Neural cell (in vitro differentiated cells): Measurements from ENCODE around the gene FOCAD. TPM values are rescaled to one million over a fixed set of nuclear protein-coding genes. Genes with fewer than 3 reads are reported as not detected.

Source experiments
- H2AFZ ChIP-seq: fragments of 200-600, 300-800 bp; sonication (generic), shearing (Covaris generic); 2 replicates; pipeline ENCODE4 v1.6.0; 2014; ENCODE audit warnings: low read depth, mild to moderate bottlenecking, antibody characterized with exemption, low read length, moderate library complexity
- H3F3A ChIP-seq: fragments of 200-600 bp; shearing (Covaris generic); 2 replicates; pipeline ENCODE4 v1.6.1; 2016; ENCODE audit warnings: mild to moderate bottlenecking, moderate library complexity, mixed read lengths, antibody characterized with exemption, low read length; ENCODE audit not compliant: insufficient read depth, poor library complexity, severe bottlenecking
- H3K27ac ChIP-seq: fragments of 200-600, 300-800 bp; sonication (generic), shearing (Covaris generic); 2 replicates; pipeline ENCODE4 v1.5.1; 2014; ENCODE audit warnings: mild to moderate bottlenecking, low read length, moderate library complexity
- H3K27me3 ChIP-seq: fragments of 300-800, 200-600 bp; sonication (generic), shearing (Covaris generic); 2 replicates; pipeline ENCODE4 v1.6.0; 2014; ENCODE audit warnings: mild to moderate bottlenecking, low read depth, low read length, moderate library complexity; ENCODE audit not compliant: insufficient read depth
- H3K36me3 ChIP-seq: fragments of 300-800, 200-600 bp; sonication (generic), shearing (Covaris generic); 2 replicates; pipeline ENCODE4 v1.5.1; 2014; ENCODE audit warnings: mild to moderate bottlenecking, antibody characterized with exemption, low read length, moderate library complexity; ENCODE audit not compliant: insufficient read depth
- H3K4me2 ChIP-seq: fragments of 300-800, 200-600 bp; sonication (generic), shearing (Covaris generic); 2 replicates; pipeline ENCODE4 v1.6.0; 2014; ENCODE audit warnings: mild to moderate bottlenecking, low read length
- H3K4me3 ChIP-seq: fragments of 300-800, 200-600 bp; sonication (generic), shearing (Covaris generic); 2 replicates; pipeline ENCODE4 v1.5.1; 2014; ENCODE audit warnings: mild to moderate bottlenecking, low read length, moderate library complexity
- H3K79me2 ChIP-seq: fragments of 200-600 bp; shearing (Covaris generic); replicated peaks from 2 replicates; pipeline ENCODE4 v1.6.0; 2014; ENCODE audit warnings: mild to moderate bottlenecking, low read length, moderate library complexity; ENCODE audit not compliant: insufficient read depth
- H3K9ac ChIP-seq: fragments of 300-800, 200-600 bp; sonication (generic), shearing (Covaris generic); 2 replicates; pipeline ENCODE4 v1.6.1; 2016; ENCODE audit warnings: mild to moderate bottlenecking, low read length, mixed read lengths
- H3K9me2 ChIP-seq: fragments of 200-600 bp; shearing (Covaris generic); 2 replicates; pipeline ENCODE4 v1.6.1; 2016; ENCODE audit warnings: mild to moderate bottlenecking, low read length, mixed read lengths; ENCODE audit not compliant: insufficient read depth
- H3K9me3 ChIP-seq: fragments of 200-600, 300-800 bp; sonication (generic), shearing (Covaris generic); 2 replicates; pipeline ENCODE4 v1.6.1; 2016; ENCODE audit warnings: mild to moderate bottlenecking, mixed run types, low read length, moderate library complexity, mixed read lengths
- H4K20me1 ChIP-seq: fragments of 200-600 bp; shearing (Covaris generic); 2 replicates; pipeline ENCODE4 v1.6.1; 2016; ENCODE audit warnings: mild to moderate bottlenecking, mixed run types; ENCODE audit not compliant: insufficient read depth
- CTCF ChIP-seq: fragments of 450-650 bp; IDR thresholded peaks from 2 replicates; pipeline ENCODE4 v1.5.1; 2014; ENCODE audit warnings: antibody characterized with exemption, mild to moderate bottlenecking, moderate library complexity; ENCODE audit not compliant: poor library complexity, severe bottlenecking
- EP300 ChIP-seq: fragments of 450-650 bp; conservative IDR thresholded peaks from 2 replicates; pipeline ENCODE4 v1.6.1; 2014; ENCODE audit warnings: antibody characterized with exemption, mild to moderate bottlenecking, moderate library complexity; ENCODE audit not compliant: poor library complexity, severe bottlenecking
- EZH2 ChIP-seq: fragments of 200-600, 300-800 bp; shearing (Covaris generic), sonication (generic); IDR thresholded peaks from 2 replicates; pipeline ENCODE4 v1.6.1; 2014; ENCODE audit warnings: antibody characterized with exemption, low read length, borderline replicate concordance, mild to moderate bottlenecking; ENCODE audit not compliant: insufficient read depth, poor library complexity, severe bottlenecking
- MXI1 ChIP-seq: fragments of 450-650 bp; conservative IDR thresholded peaks from 2 replicates; pipeline ENCODE4 v1.6.1; 2014; ENCODE audit warnings: antibody characterized with exemption, mild to moderate bottlenecking; ENCODE audit not compliant: poor library complexity, severe bottlenecking
- POLR2AphosphoS5 ChIP-seq: IDR thresholded peaks from 2 replicates; pipeline ENCODE4 v1.6.1; 2012
- RAD21 ChIP-seq: fragments of 450-650 bp; conservative IDR thresholded peaks from 2 replicates; pipeline ENCODE4 v1.6.1; 2014; ENCODE audit warnings: antibody characterized with exemption, mild to moderate bottlenecking, moderate library complexity
- REST ChIP-seq: IDR thresholded peaks from 2 replicates; pipeline ENCODE4 v1.6.1; 2012; ENCODE audit warnings: borderline replicate concordance
- SMC3 ChIP-seq: fragments of 450-650 bp; conservative IDR thresholded peaks from 2 replicates; pipeline ENCODE4 v1.6.1; 2014; ENCODE audit warnings: antibody characterized with exemption, mild to moderate bottlenecking, moderate library complexity; ENCODE audit not compliant: poor library complexity
- TAF1 ChIP-seq: IDR thresholded peaks from 2 replicates; pipeline ENCODE4 v1.6.1; 2012; ENCODE audit warnings: low read depth
- polyA plus RNA-seq: library from polyadenylated mRNA; depleted of rRNA; stranded (reverse); fragments of >200 nt; gene quantifications from 2 replicates; pipeline ENCODE4 v1.2.3, GENCODE V29; 2014

FOCAD gene
- polyA plus RNA-seq, 1 donor from 2014 or later, result 23.5 TPM

- no peaks in the 10 kb centered on the region for H3K79me2 ChIP-seq
- H3K4me3 ChIP-seq, result no peak overlapping the region
- H3K9ac ChIP-seq, result no peak overlapping the region
- H3K9me3 ChIP-seq, result no peaks in the 10 kb centered on the region
- H3K9me2 ChIP-seq, result no peaks in the 10 kb centered on the region
- H3K27ac ChIP-seq, result no peak overlapping the region
- H2AFZ ChIP-seq, result no peak overlapping the region
- no peaks in the 10 kb centered on the region for H3K27me3 ChIP-seq
- H3F3A ChIP-seq, result peaks cover 4% of the 10 kb centered on the region
- no peaks in the 10 kb centered on the region for H4K20me1 ChIP-seq
- H3K36me3 ChIP-seq, result no peaks in the 10 kb centered on the region
- H3K4me2 ChIP-seq, result no peak overlapping the region
- TF ChIP-seq REST (no peak), EZH2 (no peak), MXI1 (no peak), POLR2AphosphoS5 (no peak), EP300 (no peak), SMC3 (no peak), CTCF (no peak), TAF1 (no peak), RAD21 (no peak)
These were observed 45.5 kb downstream of the FOCAD start for GRCh38 chr9:20729523-20729922.

GRCh38 chr9:20732118-20732517 lies 48.1 kb downstream of the FOCAD start:
- H3K4me3 ChIP-seq, result no peak overlapping the region
- H3K27ac ChIP-seq, result no peak overlapping the region
- no peak overlapping the region for H2AFZ ChIP-seq
- no peak overlapping the region for H3K4me2 ChIP-seq
- H4K20me1 ChIP-seq, result no peaks in the 10 kb centered on the region
- TF ChIP-seq POLR2AphosphoS5 (no peak), REST (no peak), EZH2 (no peak), EP300 (no peak), MXI1 (no peak), TAF1 (no peak), SMC3 (no peak), CTCF (no peak), RAD21 (no peak)
- H3K9me3 ChIP-seq, result no peaks in the 10 kb centered on the region
- H3K9me2 ChIP-seq, result no peaks in the 10 kb centered on the region
- no peaks in the 10 kb centered on the region for H3K27me3 ChIP-seq
- H3K9ac ChIP-seq, result no peak overlapping the region
- no peaks in the 10 kb centered on the region for H3K36me3 ChIP-seq
- H3K79me2 ChIP-seq, result no peaks in the 10 kb centered on the region
- H3F3A ChIP-seq, result peaks cover 2% of the 10 kb centered on the region
